M059J (cell line): Measurements from ENCODE around the gene ARHGAP42. TPM values are rescaled to one million over a fixed set of nuclear protein-coding genes. Genes with fewer than 3 reads are reported as not detected.

ENCODE experiments used
- DNase-seq: peaks from one replicate; pipeline ENCODE4 v3.0.0-alpha.2; 2012; ENCODE audit warnings: low read depth
- total RNA-seq: library from RNA; depleted of rRNA; stranded (reverse); fragments of >200 nt; shearing (Covaris generic); gene quantifications from 2 replicates; pipeline ENCODE4 v1.2.3, GENCODE V29; 2014

The ARHGAP42 gene
- total RNA-seq, 1 experiment from 2014 or later = 5.9 TPM

DNA sequence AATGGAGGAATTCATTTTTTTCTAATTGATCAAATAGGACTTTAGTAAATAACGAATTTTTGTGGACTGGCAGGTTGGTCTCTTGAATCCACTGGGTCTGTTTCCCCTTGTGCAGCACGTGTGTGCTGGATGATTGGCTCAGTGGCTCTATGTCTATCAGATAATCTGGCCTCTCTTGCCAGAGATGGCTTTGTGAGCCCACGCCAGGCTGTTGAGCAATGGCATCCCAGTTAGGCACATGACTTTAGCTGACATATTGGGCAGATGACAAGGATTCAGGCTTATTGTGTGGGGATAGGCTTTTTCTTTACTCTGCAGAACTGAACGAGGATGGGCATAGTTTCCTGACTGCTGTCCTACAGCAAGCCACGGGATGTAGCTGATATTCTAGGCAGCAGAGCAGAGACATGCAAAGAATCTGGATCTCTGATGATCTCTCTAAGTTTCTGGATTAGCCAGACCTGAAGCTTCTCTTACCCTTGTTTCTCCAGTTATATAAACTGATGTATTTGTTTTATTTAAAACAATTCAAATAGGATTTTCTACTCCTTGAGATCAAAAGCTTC lies 144.9 kb downstream of the ARHGAP42 start:
- DNase-seq = no peak

DNA sequence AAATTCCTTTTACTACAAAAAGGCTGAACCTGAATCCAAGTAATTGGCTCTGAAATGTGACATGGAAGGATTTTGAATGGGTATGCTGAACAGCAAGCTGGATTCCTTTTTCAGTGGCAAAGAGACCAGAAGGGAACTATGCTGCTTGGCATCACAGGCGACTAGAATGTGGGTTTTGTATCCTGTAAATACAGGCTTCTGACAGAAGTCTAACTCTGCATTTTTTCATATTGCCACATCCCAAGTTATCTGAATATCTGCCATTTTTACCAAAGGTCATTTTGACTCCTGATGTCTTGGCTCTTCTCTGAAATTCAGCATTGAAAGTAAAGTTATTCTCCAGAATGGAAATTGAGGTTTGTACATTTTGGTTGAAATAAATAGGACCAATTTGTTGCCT lies 145.7 kb downstream of the ARHGAP42 start:
- no peak for DNase-seq

DNA sequence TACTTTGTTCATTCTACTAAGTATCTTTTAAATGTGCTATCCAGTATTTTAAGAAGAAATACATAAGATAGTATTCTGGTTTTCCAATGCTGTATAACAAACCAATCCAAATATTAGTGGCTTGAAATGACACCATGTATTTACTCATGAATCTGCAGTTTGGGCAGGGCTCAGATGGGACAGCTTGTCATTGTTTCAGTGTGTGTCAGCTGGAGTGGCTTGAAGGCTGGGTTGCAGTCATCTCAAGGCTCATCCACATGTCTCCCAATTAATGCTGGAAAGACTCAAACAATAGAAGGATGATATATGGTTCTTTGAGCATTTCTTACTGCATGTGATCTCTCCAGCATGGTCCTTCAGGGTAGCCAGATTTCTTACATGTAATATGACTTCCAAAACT lies 146.2 kb downstream of the ARHGAP42 start:
- DNase-seq = no peak

DNA sequence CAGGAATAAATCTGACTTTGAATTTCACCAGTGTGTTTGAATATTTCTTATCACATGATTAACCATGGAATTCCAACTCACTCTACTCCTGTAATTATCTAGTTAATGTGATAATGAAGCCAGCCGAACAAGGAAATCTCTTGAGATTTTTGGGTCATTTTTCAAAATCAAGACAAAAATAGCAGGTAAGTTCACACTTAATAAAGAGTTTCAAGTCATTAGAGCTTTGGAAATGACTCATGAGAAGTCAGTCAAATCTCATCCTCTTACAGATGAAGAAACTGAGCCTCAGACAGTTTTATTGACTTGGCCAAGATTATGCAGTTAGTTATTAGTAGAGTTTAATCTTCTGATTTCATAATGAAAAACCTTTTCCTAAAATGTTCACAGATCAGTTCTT lies 148.8 kb downstream of the ARHGAP42 start:
- no peak for DNase-seq

DNA sequence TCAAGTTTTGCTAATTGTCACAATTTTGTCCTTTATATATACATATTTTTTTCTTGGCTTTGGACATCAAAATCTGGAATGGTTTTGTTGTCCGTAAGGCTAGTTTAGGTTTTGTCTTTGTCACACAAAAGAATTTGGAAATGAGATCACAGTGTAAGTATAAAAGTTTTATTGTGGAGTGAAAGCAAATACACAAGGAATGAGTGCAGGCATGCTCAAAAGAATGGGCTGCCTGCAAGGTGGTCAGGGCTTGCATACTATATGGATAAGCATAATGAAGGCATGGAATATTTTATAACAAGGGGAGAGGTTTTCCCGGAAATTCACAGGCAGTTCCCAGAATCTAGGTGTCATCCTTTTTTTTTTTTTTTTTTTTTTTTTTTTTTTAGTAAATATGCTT lies 150.2 kb downstream of the ARHGAP42 start:
- DNase-seq = no peak

DNA sequence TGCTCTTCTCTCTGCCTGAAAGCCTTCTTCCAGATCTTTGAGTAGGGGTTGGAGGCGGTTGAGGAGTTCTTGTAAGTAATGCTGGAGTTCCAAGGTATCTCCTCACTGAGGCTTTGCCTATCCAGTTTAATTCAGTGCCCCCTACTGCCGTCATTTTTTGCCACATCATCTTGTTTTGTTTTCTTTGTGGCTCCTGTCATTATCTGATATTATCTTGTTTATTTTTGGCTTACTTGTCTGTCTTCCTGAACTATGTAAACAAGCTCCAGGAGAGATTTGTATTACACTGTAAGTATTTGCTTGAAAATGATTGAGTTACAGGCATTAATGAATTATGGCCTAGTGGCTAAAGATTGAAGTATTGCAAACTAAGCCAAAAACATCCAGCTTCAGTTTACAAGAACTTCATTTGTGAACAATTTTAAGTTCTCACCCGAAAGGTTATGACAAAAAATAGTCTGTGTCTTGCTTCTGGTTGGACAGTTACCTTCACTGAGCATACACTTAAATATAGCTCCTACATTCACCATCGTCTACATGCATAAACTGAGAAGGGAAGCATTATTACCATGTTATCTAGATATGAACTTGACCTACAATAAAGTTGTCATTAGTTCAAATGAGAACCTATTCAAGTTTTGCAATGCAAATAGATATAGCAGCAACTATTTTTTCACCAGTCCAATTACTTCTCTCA lies 154.8 kb downstream of the ARHGAP42 start:
- peak; percentile 46 for DNase-seq

DNA sequence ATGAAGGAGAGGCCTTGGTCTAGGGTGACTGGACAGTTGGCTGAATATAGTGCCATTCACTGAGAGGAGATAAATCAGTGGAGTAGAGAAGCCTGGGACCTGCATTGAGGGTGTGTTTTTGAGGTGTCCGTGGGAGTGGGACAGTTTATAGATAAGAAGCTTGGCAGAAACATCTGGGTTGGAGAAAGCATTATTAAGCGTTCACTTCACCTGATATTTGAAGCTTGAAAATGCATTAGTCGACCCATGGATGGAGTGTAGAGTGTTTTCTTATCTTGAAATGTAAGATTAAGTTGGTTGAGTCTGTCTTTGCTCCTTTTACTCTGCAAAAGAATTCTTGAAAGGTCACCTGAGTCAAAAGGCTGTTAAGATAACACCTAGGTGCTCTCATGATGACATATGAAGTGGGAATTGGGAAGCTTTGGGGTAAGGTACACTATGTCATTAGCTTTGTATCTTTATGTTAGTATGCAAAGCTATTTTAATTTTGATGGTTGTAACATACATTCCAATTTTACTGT lies 160.7 kb downstream of the ARHGAP42 start:
- DNase-seq = no peak

DNA sequence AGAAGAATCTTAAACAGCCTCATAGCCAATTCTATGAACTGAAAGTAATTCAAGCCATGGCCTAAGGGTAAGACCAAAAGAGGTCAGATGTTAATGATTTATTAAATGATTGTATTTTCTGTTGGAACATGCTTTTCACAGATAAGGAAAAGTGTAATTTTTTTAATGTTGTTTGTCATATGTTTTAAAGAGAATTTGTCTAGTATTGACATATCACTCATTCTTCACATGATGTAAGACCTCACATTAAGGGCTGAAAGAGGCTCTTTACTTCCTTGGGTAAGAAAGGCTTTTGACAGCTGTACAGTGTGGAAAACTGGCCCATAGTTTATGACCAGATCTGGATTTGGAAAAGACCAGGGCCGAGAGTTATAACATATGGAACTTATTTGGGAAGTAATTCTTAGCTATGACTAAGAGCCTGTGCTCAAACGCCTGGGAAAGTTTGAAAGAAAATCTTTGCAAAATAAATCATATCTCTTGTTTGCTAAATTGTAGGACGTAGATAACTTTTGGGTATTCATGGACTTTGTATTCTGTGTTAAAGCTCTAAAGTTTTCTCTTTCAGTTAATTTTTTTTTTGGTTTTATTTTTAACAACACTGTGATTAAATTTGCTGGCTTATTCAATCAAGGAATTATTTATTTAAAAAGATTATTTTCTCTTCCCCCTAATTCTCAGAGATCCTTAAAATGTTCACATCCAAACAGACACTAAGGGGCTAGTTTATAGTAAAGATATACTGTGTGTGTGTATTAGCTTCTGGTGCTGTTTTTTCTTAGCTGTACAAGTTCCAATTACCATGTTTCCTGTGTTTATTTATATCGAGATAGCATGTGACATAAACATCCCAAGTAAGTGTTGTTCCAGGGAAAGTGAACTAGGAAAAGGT lies 162.2 kb downstream of the ARHGAP42 start:
- peak; percentile 56 for DNase-seq

DNA sequence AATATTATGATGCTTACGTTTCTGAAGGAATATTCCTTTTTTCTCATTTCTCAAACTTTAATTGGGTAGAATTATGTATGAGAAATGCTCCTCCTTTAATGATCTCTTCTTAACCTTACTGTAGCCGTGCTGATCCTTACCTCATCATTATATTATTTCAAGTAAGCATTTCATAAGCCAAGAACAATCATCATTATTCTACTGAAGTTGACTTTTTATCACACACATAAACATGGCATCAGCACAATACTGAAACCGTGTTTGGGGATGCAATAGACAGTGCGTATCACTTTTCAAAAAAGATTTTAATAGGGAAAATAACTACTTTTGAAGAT lies 162.8 kb downstream of the ARHGAP42 start:
- no peak for DNase-seq

DNA sequence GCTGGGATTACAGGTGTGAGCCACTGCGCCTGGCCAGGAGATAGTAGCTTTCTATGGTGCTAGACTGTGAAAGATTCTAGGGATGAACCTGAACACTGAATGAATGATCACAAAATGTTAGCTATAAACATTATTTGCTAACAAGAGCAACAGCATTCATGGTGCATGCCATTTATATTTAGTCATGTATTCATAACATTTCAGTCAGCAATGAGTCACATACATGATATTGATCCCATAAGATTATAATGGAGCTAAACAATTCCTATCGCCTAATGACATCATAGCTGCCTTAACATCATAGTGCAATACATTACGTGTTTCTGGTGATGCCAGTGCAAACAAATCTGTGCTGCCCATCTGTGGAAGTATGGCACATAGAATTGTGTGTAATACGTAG lies 164.1 kb downstream of the ARHGAP42 start:
- peak; percentile 3 for DNase-seq

DNA sequence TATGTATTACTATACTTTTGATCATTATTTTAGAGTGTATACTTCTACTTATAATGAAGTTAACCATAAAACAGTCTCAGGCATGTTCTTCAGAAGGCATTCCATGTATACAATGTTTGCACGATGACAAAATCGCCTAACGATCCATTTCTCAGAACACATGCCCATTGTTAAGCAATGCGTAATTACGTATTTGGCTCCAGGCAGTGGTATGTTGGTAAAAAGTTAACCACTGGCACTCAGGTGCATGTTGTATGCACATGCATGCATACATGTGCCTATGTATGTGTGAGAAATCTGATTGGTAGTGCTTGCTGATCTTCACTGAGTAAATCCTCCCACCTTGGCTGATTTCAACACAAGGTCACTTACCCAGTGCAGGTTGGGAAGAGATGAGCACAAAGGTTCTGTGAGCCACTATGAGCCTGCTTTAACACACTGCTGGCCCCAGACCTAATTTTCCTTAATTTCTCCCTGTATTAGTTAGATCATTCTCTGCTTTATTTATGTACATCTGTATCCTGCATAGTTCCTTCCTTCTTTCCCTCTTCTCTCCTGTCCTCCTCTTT lies 164.6 kb downstream of the ARHGAP42 start:
- no peak for DNase-seq

DNA sequence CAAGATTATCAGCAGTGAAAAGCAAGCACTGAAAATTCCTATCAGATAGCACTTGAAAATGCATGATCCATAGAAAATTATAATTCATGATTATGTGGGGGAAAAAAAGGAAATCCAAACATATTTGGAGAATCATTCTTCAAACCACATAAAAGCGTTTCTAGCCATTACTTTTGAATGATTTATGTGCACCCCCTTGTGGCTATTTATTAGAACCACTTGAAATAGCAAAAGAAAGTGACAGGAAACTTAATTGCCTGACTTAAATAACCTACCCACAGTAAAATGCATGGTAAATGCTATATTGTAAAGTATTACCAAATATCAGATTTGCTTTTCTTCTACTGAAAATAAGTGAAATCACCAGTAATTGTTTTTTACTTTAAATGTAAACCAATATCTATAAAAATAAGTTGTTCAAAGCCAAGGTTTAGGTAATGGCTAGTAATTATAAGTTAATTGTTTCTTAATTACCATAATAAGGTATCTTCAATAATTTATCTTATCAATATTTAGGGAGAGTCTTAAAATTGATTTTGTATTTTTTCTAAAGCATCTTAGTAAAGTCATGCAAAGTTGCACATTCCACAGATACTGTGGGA lies 168.5 kb downstream of the ARHGAP42 start:
- peak; percentile 62 for DNase-seq

DNA sequence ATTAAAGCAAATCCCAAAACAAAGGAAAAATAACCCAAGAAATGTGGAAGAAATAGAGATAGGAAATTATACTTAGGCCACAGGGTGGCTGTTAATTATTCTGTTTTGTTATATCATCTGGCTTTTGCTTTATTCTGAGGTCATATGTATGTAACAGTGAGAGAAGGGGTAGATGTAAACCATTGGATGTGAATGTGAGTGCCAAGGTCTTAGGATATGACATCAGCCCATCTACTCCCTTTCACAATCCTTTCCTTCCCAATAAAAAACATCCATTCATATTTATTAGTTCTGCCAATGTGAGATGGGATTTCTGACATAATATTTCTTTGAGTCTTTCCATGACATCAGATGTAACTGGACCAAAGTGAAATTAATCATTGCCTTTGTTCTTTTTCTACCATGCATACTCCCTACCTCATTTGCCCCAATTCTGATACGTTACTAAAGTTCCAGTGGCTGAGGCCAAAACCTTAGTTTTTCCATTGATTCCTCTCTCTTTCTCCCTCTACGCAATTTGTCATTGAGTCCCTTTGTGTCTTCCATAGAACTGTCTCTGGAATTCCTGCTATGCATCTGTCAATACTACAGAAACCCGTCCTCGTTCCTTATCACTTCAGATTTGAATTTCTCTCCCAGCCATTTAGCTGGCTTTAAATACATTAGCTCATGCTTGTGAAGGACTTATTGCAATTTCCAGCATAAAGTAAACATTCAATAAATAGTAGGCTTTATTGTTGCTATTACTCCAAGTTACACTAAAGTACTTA lies 170.3 kb downstream of the ARHGAP42 start:
- no peak for DNase-seq

DNA sequence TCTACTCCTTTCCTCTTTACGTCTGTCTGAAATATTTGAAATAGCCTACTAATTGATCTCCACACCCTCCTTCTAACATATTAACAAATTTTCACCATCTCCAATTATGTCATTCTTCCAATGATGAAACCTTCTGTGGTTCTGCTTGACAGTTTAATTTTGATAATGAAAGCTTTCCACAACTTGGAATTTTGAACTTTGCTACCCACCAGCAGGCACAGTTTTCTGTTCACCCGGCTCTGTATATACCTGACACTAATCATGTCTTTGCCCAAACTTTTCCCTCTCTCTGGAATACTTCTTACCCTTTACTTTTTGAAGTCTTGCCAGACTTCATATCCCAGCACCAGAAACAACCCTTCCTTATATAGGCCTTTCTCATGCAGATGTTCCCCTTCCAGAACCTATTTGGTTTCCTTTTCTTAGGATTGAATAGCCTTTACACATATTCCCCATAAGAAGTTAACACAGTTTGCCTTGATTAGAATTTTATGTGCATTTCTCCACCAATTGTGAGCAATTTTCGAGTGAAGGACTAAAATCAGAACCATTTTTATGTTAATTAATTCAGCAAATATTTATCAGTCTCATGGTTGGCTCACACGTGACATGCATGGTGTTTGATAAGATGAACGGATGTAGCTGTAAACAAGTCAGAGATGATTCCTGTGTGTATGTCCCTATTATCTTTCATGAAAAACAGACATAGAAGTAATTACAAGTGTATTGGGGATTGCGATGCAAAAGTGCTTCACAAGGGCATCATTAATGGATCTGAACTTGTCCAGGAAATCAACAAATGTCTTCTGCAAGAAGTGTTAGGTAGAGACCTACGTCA lies 173.4 kb downstream of the ARHGAP42 start:
- DNase-seq = no peak

DNA sequence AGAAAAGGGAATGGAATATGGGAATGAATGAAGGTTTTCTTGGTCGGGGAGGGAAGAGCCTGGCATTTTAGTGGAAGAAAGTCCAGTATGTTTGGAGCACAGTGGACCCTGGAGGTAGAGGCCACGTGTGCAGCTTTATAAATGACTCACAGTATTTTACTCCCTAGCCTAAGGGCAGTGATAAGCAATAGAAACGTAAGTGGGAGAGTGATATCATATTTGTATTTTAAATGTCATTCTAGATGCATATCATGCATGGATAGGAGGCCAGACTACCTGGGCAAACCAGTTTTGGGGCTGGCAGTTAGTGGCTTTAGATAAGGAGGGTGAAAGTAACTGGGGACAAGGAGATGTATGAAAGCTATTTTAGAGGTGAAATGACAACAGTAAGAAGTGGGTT lies 174.1 kb downstream of the ARHGAP42 start:
- peak; percentile 71 for DNase-seq

DNA sequence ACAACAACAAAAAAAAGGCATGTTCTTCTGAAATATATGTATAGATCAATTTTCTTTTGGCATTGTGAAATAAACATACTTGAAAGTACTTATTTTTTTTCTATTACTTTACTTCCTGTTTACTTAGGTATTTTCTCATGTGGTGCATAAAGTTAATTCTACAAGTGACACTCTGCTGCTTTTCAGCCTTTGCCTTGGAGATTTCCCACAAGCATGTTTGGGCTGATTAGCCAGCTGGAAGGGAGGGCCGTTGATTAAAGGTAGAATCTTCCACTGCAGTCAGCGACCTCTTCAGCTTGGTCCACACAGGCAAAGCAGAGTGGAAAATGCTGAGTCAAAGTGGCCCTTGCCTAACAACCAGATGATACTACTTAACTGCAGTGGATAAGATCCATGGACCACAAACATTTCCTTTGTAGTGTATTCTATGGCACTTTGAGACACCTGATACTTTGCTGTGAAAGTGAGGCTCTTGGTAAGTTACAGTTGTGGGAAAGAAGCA lies 176.0 kb downstream of the ARHGAP42 start:
- DNase-seq = peak; percentile 93

DNA sequence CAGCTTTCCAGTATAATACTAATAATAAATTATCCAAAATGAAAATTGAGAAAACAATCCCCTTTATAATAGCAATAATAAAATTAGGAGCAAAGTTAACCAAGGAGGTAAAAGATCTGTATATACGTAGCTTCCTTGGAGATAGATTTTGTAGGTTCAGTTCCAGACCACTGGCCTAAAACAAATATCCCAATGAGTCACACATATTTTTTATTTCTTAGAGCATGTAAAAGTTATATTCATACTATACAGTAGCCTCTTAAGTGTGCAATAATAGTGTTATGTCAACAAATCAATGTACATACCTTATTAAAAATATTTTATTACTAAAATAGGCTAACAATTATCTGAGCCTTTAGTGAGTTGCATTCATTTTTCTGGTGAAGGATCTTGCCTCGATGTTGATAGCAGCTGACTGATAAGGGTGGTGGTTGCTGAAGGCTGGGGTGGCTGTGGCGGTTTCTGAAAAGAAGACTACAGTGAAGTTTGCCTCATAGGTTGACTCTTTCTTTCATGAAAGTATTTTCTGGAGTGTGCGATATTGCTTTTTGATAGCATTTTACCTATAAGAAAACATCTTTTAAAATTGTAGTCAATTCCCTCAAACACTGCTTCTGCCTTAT lies 178.5 kb downstream of the ARHGAP42 start:
- DNase-seq = no peak

DNA sequence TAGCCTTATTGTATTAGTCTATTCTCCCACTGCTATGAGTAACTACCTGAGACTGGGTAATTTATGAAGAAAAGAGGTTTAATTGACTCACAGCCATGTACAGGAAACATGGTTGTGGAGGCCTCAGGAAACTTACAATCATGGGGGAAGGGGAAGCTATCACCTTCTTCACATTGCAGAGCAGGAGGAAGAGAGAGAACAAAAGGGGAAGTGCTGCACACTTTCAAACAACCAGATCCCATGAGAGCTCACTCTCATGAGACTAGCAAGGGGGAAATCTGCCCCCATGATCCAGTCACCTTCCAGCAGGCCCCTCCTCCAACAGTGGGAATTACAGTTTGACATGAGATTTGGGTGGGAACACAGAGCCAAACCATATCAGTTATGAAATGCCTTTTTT lies 179.4 kb downstream of the ARHGAP42 start:
- no peak for DNase-seq

DNA sequence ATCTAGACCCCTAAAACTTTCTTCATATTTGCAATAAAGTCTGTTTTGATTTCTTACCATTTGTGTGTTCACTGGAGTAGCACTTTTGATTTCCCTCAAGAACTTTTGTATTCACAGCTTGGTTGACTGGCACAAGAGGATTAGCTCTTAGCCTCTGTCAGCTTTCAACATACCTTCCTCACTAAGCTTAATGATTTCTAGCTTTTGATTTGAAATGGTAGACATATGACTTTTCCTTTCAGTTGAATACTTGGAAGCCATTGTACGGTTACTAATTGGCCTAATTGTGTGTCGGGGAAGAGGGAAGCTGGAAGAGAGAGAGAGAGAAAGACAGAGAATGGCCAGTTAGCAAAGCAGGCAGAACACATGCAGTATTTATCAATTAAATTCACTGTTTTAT lies 180.5 kb downstream of the ARHGAP42 start:
- DNase-seq = no peak

DNA sequence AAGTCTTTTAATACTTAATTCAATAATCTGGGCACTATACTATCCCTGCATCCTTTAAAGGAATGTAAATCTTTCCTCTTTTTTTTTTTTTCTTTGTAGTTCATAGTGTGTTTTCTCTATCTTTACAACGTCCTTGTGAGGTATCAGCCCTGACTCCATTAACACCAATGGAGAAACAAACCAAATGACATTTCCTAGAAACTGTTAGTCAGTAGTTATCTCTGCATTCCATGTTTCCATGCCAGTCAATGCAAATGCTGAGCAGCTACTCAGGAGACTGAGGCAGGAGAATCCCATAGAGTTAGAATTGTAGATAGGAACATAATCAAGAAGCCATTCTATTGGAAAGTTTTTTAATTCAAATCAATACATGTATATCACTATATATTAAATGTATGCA lies 182.2 kb downstream of the ARHGAP42 start:
- DNase-seq = no peak
